SH-SY5Y (cell line): ENCODE data around the gene UCHL3.

Experiments used
- GATA2 ChIP-seq: IDR thresholded peaks from 2 replicates; pipeline ENCODE4 v1.6.1; 2011; ENCODE audit warnings: mild to moderate bottlenecking, low read depth, low read length
- GATA3 ChIP-seq: IDR thresholded peaks from 2 replicates; pipeline ENCODE4 v1.6.1; 2011; ENCODE audit warnings: low read depth, mild to moderate bottlenecking, low read length, moderate library complexity

- no peak for TF ChIP-seq GATA2
- no peak for TF ChIP-seq GATA3
These were observed 60.9 kb downstream of the UCHL3 start for GRCh38 chr13:75610466-75610865.
